Heart left ventricle (tissue), 16 donors: ENCODE measurements around the gene AAK1. TPM values are rescaled to one million over a fixed set of nuclear protein-coding genes. Genes with fewer than 3 reads are reported as not detected.

Source experiments
- ATAC-seq, 4 donors: fragments of 200-7000 bp; cut with Tn5 transposase; one replicate each; pipeline ENCODE4 v1.9.1; 2020 to 2022; ENCODE audit warnings: moderate library complexity in 4 of 4, mild to moderate bottlenecking in 3 of 4, moderate number of reproducible peaks in 1 of 4
- DNase-seq, 5 donors: peaks; one replicate each; pipeline ENCODE4 v3.0.0-alpha.2; 2020
- H3K27ac ChIP-seq, 12 donors: fragments of 200-600 bp; sonication (generic) in 4 of 12; one replicate each; pipeline versions ENCODE4 v1.5.0 to v1.8.0; 2016 to 2022; ENCODE audit warnings: mild to moderate bottlenecking in 2 of 12
- H3K27me3 ChIP-seq, 9 donors: fragments of 200-600 bp; sonication (generic) in 2 of 9; one replicate each; pipeline versions ENCODE4 v1.5.1 to v1.8.0; 2016 to 2022; ENCODE audit warnings: mild to moderate bottlenecking in 3 of 9
- H3K36me3 ChIP-seq, 9 donors: fragments of 200-600 bp; sonication (generic) in 2 of 9; one replicate each; pipeline versions ENCODE4 v1.5.0 to v1.8.0; 2018 to 2022; ENCODE audit warnings: mild to moderate bottlenecking in 2 of 9
- H3K4me1 ChIP-seq, 12 donors: fragments of 200-600 bp; sonication (generic) in 4 of 12; one replicate each; pipeline versions ENCODE4 v1.5.0 to v1.8.0; 2016 to 2022; ENCODE audit warnings: mild to moderate bottlenecking in 3 of 12
- H3K4me3 ChIP-seq, 12 donors: fragments of 200-600 bp; sonication (generic) in 4 of 12; one replicate each; pipeline versions ENCODE4 v1.5.0 to v1.8.0; 2017 to 2022; ENCODE audit warnings: mild to moderate bottlenecking in 9 of 12, moderate library complexity in 4 of 12
- H3K9me3 ChIP-seq, 12 donors: fragments of 200-600 bp; sonication (generic) in 4 of 12; one replicate each; pipeline versions ENCODE4 v1.5.0 to v1.8.0; 2016 to 2022; ENCODE audit warnings: mild to moderate bottlenecking in 1 of 12
- POLR2A ChIP-seq, 2 donors: fragments of 450-650 bp; IDR thresholded peaks; one replicate each; pipeline ENCODE4 v1.6.1; 2017; ENCODE audit warnings: antibody characterized with exemption in 2 of 2, mild to moderate bottlenecking in 2 of 2, moderate library complexity in 2 of 2
- WGBS, 4 donors: extraction: QIAGEN DNeasy Blood & Tissue Kit in 2 of 4; methylation state at CpG; one replicate each; pipeline versions ENCODE4 v1.1.5 to v1.1.7; 2013 to 2018; 5-methylcytosine and 5-hydroxymethylcytosine counted together
- intact Hi-C, 10 donors: fragments of 100-400 bp; cut with DNase I; formaldehyde crosslinking; loops; one replicate each; pipeline versions ENCODE4 v1.11.1 to v1.14.2; 2022
- polyA plus RNA-seq, 2 donors: library from polyadenylated mRNA; stranded (reverse); fragments of 200-250 nt; gene quantifications; one replicate each; pipeline ENCODE4 v1.2.3, GENCODE V29; 2013
- total RNA-seq, 9 donors: library from RNA; depleted of rRNA in 2 of 9; stranded (reverse); fragments of >200 nt in 2 of 9; fragmentation: NEBNext Ultra II Directional in 3 of 9; extraction: Animal tissue kit (Norgen Biotek cat#: 25700) in 3 of 9; gene quantifications; one replicate each; pipeline versions ENCODE4 v1.1.0 to v1.2.4, GENCODE V29; 2016 to 2023
- TF ChIP-seq, protein P1 (sequence below), 12 donors: fragments of 200-600 bp; sonication (generic) in 4 of 12; IDR thresholded peaks; one replicate each; pipeline versions ENCODE4 v1.5.0 to v1.8.0; 2018 to 2022; ENCODE audit warnings: antibody characterized with exemption in 12 of 12, mild to moderate bottlenecking in 5 of 12
- donor health status: ischemic (EF 13 %, LVEDD 7.1; RV severe dilation, severe dysfunction).
- donor health status: healthy with polysubstance abuse.
- donor health status: DM: no; HTN: yes; CAD: no.
- donor health status: DM: no; HTN: no; CAD: no.
- donor health status: ischemic (EF 25% LVEDD 6.9; RV normal size, moderate dysfunction).
- donor health status: ischemic (EF 25% LVEDD 5.7; RV mildly dilated, moderate dysfunction).
- donor health status: healthy.
- donor health status: DM: yes; HTN: yes; CAD: no.
- donor health status: ischemic (EF 35%, LVEDD 5.7; RV mildly dilated, moderate dysfunction).
- donor health status: nonischemic (EF 11% LVEDD 7.7; RV severe dilation, severe dysfunction).
- donor health status: DM: yes; HTN: yes; CAD: no.
- donor health status: PGD.
- donor health status: ischemic (EF 29% LVEDD 5.4; RV normal size, mild dysfunction).
- donor health status: nonischemic (EF 23%, LVEDD 6.1; RV moderate dilation, normal function).

AAK1 gene
- total and polyA plus RNA-seq, 11 donors: 34.4 to 167 (median 122) TPM

DNA sequence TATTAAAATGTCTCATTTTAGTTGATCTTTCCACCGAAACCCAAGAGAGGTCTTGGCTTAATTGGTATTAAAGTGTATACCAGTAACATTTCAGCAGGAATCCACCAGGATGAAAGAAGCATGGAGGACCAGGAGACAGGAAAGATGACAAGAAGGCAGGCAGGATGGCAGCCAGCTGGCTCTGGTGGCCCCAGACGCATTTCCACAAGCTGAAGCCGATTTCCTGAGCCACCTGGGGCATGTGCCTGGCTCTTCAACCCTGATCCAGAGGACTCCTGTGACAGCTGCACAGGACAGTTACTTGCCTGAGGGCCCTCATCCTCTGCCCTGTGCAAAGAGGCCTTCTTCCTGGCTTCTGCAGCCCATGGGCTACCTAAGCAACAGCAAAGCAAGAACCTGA, 149.4 kb downstream of the AAK1 start:
- Histone ChIP-seq H3K9me3 (no peaks in the 10 kb centered on the region), H3K4me1 (peaks cover 0 to 26% (median 11%) of the 10 kb centered on the region in 12 donors), H3K27ac (peak overlapping the region in 1 of 12 donors; percentile 30), H3K4me3 (no peak overlapping the region), H3K27me3 (no peaks in the 10 kb centered on the region), H3K36me3 (peaks cover 0 to 70% (median 35%) of the 10 kb centered on the region in 9 donors)
- WGBS, 4 donors: 55 to 75% (median 63%) methylated on average over 3 of the region's 3 CpGs
- TF ChIP-seq POLR2A (IDR thresholded peaks at IDR 0.05): no peak
- TF ChIP-seq, protein P1, sequence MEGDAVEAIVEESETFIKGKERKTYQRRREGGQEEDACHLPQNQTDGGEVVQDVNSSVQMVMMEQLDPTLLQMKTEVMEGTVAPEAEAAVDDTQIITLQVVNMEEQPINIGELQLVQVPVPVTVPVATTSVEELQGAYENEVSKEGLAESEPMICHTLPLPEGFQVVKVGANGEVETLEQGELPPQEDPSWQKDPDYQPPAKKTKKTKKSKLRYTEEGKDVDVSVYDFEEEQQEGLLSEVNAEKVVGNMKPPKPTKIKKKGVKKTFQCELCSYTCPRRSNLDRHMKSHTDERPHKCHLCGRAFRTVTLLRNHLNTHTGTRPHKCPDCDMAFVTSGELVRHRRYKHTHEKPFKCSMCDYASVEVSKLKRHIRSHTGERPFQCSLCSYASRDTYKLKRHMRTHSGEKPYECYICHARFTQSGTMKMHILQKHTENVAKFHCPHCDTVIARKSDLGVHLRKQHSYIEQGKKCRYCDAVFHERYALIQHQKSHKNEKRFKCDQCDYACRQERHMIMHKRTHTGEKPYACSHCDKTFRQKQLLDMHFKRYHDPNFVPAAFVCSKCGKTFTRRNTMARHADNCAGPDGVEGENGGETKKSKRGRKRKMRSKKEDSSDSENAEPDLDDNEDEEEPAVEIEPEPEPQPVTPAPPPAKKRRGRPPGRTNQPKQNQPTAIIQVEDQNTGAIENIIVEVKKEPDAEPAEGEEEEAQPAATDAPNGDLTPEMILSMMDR (IDR thresholded peaks at IDR 0.05): no peak
- no peak for ATAC-seq
- intact Hi-C loops: no loop called here
- no peak for DNase-seq

DNA sequence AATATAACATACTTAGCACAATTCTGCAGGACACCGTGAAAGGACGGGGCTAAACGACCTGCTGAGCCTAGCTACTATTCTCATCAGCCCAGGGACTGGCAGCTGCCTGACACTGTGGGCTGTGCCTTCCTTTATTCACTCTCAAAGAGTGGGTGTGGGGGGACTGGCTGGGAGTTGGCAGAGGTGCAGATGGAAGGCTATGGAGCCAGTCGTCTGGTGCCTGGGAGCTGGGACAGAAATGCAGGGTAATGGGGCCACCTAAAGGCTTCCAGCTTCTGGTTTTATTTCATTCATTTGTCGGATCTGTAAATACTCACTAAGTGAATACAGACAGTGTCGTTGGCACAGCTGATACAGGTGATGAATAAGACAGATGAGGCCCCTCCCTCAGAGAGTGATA, 150.3 kb downstream of the AAK1 start:
- ATAC-seq (peak; percentile 64 to 83 (median 80)), DNase-seq (peak in 3 of 5 donors; percentile 31 to 51 (median 40))
- H3K36me3 ChIP-seq: peaks cover 0 to 68% (median 39%) of the 10 kb centered on the region in 9 donors
- H3K27ac ChIP-seq: peak overlapping the region in 1 of 12 donors; percentile 6
- H3K27me3 ChIP-seq: no peaks in the 10 kb centered on the region
- peaks cover 0 to 26% (median 11%) of the 10 kb centered on the region in 12 donors for H3K4me1 ChIP-seq
- no peak overlapping the region for H3K4me3 ChIP-seq
- no peaks in the 10 kb centered on the region for H3K9me3 ChIP-seq
- intact Hi-C loops: no loop called here
- WGBS, 4 donors: 31 to 55% (median 47%) methylated on average over 6 of the region's 6 CpGs
- TF ChIP-seq, protein P1 (IDR thresholded peaks at IDR 0.05): peak in 2 of 12 donors; percentile 9 to 26
- TF ChIP-seq POLR2A (IDR thresholded peaks at IDR 0.05): no peak

DNA sequence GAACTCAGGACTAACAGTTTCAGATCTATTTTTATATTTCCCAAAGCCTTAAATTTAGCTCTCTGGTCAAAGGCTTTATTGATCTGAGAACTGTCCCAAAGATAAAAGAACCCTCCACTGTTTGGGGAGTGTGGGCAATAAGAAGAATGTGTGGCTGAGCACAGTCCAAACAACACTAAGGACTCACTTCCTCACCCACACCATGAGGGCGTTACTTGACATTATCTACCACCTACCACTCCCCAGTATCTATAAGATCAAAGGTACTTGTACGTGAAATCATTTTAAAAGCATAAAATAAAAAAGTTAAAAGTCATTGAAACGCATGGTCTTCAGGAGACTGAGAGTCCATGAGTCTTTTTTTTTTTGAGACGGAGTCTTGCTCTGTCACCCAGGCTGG, 151.7 kb downstream of the AAK1 start:
- TF ChIP-seq, protein P1 (IDR thresholded peaks at IDR 0.05): no peak
- TF ChIP-seq POLR2A (IDR thresholded peaks at IDR 0.05): no peak

DNA sequence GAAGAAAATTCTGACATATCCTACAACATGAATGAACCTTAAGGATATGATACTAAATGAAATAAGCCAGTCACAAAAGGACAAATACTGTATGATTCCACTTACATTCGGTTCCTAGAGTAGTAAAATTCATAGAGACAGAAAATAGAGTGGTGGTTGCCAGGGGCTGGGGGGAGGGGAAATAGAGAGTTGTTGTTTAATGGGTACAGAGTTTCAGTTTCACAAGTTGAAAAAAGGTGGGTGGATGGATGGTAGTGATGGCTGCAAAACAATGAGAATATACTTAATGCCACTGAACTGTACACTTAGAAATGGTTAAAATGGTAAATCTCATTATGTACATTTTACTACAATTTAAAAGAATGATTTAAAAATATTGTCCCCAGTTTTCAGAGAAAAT, 153.1 kb downstream of the AAK1 start:
- Histone ChIP-seq H3K9me3 (no peaks in the 10 kb centered on the region), H3K4me3 (no peak overlapping the region), H3K4me1 (peaks cover 0 to 21% (median 10%) of the 10 kb centered on the region in 12 donors), H3K27me3 (no peaks in the 10 kb centered on the region), H3K27ac (peak overlapping the region in 1 of 12 donors; percentile 63), H3K36me3 (peaks cover 0 to 64% (median 50%) of the 10 kb centered on the region in 9 donors)
- ATAC-seq (no peak), DNase-seq (no peak)
- 97 to 100% (median 98%) methylated on average over 1 of the region's 1 CpG for WGBS, 4 donors
- no peak for TF ChIP-seq POLR2A (IDR thresholded peaks at IDR 0.05)
- TF ChIP-seq, protein P1 (IDR thresholded peaks at IDR 0.05): no peak
- intact Hi-C loops: no loop called here

More for the DNA sequence above, 151.7 kb downstream of the AAK1 start:
- no peaks in the 10 kb centered on the region for H3K27me3 ChIP-seq
- H3K36me3 ChIP-seq: peaks cover 0 to 65% (median 48%) of the 10 kb centered on the region in 9 donors
- intact Hi-C loops: no loop called here
- no peak for ATAC-seq
- peaks cover 0 to 26% (median 11%) of the 10 kb centered on the region in 12 donors for H3K4me1 ChIP-seq
- H3K4me3 ChIP-seq: no peak overlapping the region
- DNase-seq: no peak
- peak overlapping the region in 3 of 12 donors; percentile 22 to 39 (median 26) for H3K27ac ChIP-seq
- 94 to 98% (median 96%) methylated on average over 4 of the region's 4 CpGs for WGBS, 4 donors
- no peaks in the 10 kb centered on the region for H3K9me3 ChIP-seq
